Left colon (tissue), 2 donors: Measurements from ENCODE around the gene ASF1B. TPM values are rescaled to one million over a fixed set of nuclear protein-coding genes. Genes with fewer than 3 reads are reported as not detected.

ENCODE experiments used
- ATAC-seq: fragments of 200-7000 bp; cut with Tn5 transposase; one replicate; pipeline ENCODE4 v1.9.1; 2020; ENCODE audit warnings: mild to moderate bottlenecking, moderate library complexity
- DNase-seq, 2 donors: peaks; one replicate each; pipeline ENCODE4 v3.0.0-alpha.2; 2020
- intact Hi-C, 2 donors: fragments of 100-400 bp; cut with DNase I in 1 of 2; cut with micrococcal nuclease in 1 of 2; formaldehyde crosslinking; loops; one replicate each; pipeline versions ENCODE4 v1.11.2 to v1.14.0; 2022; cut with DNase I, micrococcal nuclease
- total RNA-seq, 2 donors: library from RNA; stranded (reverse); fragmentation: NEBNext Ultra II Directional; extraction: Animal tissue kit (Norgen Biotek cat#: 25700); gene quantifications; one replicate each; pipeline ENCODE4 v1.2.1, GENCODE V29; 2021
- donor health status: DM: no; HTN: no; CAD: no.
- donor health status: DM: yes; HTN: yes; CAD: no.

ASF1B gene
- total RNA-seq, 2 donors from 2014 or later: 6.5 to 12.5 TPM

DNA sequence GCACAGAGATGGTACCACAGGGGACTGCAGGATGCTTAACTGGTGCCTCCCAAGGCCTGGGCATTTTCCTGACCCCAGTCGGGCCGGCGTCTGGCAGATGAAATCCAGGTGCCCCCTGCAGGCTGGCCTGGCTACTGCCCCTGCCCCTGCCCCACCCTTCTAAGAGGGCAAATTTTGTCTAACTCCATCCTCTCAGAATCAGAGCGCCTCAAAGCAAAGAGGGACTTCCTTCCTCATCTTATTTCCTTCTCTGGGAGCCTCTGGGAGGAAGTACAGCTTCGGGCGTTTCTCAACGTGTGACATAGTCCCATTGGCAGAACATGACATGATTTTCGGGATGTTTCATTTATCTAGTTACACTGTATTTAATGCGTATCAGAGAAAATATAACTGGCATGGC is 21.5 kb downstream of the ASF1B start:
- intact Hi-C loops: no loop called here

DNA sequence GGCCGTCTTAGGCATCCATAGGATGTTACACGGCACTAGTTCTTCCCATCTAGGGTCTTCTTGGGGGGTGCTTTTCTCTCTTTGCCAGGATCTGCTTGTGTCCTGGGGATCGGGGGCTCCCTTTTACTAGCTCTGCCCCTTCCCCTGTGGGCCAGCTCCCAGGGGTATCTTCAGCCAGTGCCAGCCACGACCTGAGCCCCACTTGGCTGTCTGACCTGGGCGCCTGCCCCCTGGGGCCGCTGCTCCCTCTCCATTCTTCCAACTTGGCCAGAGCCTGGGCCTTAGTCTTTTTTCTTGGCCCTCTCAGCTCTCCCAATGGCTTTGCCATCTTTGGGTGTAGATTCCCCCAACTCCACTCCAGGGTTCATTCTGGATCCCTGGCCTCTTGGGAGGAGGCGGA is 21.9 kb downstream of the ASF1B start:
- ATAC-seq (no peak), DNase-seq (no peak)
- intact Hi-C loops: no loop called here

More for the DNA sequence above, 21.5 kb downstream of the ASF1B start:
- peak; percentile 16 for ATAC-seq
- DNase-seq: peak; percentile 59 to 77

DNA sequence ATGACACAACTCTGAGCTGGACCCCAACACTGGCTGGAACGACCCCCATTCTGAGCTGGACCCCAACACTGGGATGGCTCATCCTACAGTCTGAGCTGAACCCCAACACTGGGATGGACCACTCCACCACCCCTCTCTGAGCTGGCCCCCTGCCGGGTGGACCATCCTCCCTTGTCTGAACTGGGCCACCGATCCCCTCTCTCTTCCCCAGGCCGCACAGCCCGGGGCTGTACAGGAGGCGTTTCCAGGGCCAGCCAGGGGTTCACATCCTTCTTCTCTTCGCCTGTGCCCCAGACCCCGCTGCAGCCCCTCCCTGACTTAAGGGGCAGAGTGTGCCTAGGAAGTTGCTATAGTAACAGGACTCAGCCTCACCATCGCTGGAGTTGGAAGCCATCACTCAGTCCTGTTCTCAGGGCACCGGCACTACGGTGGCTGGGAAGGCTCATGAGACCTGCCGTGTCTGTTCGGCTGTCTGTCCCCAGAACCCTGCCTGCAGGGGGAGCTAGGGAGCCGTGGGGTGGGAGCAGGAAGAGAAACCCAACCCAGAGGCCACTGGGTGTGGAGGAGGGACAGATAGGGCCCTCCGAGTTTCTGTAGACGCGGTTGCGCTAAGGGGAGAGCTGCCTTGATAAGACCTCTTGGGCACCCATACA is 22.5 kb downstream of the ASF1B start:
- peak in 1 of 2 donors; percentile 63 for DNase-seq
- intact Hi-C loops: no loop called here
- no peak for ATAC-seq

DNA sequence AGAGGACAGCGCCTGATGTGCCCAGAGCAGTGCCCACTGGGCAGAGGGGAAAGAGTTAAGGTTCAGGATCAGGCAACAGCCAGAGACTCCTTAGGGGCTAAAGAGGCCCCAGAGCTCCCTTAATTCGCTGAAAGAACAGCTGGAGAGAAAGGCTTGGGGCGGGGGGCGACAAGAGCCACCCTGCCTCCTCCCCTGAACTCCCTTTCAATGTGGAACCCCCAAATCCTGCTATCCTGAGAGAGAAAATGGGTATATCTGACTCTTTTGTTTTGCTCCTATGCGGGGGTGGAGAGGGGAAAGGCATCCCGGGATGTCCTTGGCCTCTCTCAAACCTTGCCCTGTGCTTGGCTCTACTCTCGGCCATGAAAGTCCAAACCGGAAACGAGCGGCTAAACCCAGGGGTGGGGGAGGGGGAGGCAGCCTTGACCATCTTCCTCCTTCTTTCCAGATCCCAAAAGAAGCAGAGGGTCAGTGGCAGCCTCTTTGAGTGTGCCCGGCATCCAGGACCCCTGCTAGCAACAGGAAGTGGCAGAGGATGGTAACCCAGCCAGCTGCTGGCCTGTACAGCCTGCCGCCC is 23.5 kb downstream of the ASF1B start:
- intact Hi-C loops: no loop called here
- DNase-seq (no peak), ATAC-seq (no peak)

DNA sequence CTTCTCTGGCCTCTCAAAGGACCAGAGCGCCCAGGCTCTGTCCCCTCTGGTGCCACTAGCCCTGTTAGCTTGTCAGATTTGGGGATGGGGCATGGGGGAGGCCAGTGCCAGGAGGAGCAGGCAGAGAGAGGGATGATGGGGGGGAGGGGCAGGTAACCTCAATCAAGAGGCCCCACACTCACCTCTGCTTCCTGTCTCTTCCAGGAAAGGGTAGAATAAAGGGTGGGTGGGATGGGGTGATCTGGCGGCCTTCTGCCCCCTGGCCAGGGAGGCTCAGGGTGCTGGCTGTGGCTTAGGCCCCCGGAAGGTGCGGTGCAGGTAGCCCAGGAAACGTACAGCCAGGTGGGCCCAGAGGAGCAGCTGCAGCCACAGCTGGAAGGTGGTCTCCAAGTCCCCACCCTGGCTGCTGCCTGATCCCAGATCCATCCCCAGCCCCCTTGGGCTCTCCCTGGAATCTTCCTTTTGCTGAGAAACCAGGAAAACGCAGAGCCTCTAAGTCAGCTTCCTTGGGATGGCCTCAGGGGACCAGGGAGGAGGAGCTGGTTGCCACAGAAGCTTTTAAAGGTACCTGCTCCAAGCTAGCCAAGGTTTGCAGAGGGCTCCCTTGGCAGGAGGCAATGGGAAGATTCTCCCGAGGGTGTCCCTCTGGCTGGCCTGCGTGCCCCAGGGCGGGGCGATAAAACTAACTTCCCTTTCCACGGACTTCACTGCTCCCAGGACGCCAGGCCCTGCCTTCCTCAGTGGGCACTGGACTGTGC is 24.2 kb downstream of the ASF1B start:
- ATAC-seq (no peak), DNase-seq (no peak)
- intact Hi-C loops: no loop called here

DNA sequence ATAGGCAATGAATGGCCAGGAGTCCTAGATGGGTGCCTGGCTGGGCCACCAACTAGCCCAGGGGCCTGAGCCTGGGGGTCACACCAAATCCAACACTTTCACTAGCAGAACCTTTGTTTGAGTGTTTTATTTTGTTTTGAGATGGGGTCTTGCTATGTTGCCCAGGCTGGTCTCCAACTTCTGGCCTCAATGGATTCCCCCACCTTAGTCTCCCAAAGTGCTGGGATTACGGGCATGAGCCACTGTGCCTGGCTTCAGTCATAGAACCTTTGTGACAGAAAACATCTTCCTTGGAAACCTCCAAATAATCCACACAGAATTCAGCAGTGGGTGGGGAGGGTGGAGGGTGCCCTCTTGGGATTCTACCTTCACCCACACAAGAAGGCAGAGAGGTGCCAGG is 24.9 kb downstream of the ASF1B start:
- ATAC-seq (no peak), DNase-seq (no peak)
- intact Hi-C loops: no loop called here

DNA sequence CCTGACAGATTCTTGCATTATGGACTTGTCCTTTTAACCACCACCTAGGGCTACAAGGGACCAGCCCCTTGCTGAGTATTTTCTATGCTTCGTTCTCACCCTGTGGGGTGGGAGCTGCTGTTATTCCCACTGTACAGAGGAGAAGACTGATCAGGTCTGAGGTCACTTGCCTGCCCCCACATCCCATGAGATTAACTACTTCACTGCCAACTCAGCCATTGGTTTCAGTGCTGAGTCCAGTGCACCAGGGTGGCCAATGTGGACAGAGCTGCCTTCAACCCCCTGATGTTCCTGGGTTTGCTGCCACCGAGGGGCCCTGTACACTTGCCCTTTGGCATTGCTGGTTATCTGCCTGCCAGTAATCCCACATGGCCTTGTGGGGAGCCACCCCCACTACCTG is 25.7 kb downstream of the ASF1B start:
- intact Hi-C loops: no loop called here
- DNase-seq: no peak
- no peak for ATAC-seq

DNA sequence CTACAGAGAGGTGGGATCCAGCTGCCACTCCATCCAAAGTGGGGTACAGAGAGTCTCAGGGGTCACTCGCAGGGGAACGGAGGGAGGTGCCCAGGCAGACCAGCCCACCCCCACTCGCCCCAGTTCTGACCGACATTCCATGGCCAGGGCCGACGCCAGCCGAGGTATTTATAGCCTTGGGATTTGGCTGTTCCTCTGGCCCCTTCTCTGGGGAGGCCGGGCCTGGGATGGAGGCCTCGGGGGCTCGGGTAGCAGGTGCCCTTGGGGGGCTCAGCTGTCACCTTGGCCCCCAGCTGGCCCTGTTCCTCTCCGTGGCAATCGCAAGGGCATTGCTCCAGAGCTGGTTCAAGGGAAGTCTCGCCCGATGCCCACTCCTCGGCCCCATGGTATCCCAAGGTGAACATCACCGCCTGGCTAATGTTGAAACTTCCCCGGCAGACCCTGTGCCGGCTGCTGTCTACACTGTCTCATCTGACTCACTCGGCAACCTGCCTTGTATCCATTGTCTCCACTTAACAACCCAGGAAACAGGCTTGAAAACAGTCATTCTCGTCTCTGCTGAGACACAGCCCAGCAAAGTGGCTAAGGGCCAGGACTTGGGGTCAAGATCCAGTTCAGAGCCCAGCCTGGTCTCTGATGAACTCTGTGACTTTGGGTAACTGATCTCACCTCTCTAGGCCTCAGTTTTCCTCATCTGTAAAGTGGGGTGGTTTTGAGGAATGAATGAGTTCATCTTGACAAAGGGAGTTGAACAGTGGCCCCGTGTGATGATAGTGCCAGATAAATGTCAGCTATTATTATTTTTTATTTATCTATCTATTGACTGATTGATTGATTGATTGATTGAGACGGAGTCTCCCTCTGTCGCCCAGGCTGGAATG is 28.6 kb downstream of the ASF1B start:
- intact Hi-C loops: no loop called here

DNA sequence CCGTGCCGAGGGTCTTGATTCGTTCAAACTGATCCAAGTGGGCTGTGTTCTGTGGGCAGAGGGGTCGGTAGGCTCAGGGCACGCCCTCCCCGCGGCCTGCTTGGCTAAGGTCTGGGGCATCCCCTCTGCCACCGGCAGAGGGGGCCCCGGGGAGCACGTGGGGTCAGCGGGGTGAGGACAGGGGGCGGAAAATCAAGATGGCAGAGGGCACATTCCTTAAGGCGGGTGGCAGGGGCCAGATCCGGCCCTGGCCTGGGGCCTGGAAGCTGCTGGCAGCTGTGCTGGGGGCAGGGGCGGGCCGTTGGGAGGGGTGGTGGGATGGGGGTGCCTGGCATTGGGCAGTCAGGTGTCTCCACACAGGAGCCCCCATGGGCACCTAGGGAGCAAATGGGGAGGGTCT is 29.5 kb downstream of the ASF1B start:
- DNase-seq (no peak), ATAC-seq (no peak)
- intact Hi-C loops: no loop called here

More for the DNA sequence above, 28.6 kb downstream of the ASF1B start:
- DNase-seq (no peak), ATAC-seq (peak; percentile 28)

DNA sequence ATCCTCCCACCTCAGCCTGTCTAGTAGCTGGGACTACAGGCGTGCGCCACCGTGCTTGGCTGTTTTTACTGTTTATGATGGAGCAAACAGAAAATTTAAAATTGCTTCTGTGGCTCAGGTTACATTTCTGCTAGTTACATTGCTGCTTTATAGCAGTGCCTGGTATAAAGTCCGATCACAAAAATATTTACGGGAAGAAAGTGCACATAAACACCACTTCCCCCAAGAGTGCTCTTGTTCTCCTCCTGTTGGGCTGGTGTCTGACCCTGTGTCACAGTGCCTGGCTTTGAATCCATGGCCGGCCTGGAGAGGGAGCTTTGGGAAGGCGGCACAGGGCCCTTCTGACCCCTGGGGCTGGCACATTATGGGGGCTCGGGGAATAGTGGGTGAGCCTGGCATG is 30.7 kb downstream of the ASF1B start:
- intact Hi-C loops: no loop called here
- peak in 1 of 2 donors; percentile 48 for DNase-seq
- ATAC-seq: peak; percentile 92

DNA sequence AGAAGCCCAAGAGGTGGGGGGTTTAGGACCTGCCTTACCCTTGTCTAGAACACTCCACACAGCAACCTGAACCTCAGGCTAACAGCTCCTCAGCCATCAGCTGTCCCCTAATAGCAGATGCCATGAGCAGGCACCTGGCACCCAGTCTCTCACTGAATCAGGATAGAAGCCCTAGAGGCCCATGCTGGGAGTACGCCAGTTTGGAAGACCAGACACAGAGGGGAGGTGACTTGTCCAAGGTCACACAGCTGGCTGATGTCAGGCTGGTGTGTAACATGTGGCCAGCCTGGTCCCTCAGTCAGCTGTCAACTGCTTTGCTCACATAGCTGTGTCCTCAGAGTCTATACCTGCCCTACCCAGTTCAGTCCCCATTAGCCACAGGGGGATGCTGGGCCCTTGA is 33.1 kb downstream of the ASF1B start:
- ATAC-seq (no peak), DNase-seq (no peak)

DNA sequence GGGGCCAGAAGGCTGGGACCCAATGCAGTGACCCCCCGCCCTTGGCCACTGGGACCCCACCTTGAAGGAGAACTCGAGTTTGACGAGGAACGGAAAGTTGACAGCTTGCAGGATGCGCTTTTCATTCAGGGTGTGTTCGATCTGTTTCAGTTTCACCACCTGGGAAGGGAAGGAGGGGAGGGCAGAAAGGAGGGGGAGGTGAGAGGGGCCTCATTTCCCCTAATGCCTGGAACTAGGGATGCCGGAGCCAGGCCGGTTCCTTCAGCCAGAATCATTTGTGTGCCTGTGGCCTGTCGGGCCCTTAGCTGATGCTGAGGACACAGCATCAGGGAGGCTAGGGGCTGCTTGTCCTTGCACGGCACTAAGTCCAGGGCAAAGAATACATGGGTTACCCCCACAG is 33.6 kb downstream of the ASF1B start:
- DNase-seq: no peak
- intact Hi-C loops: no loop called here
- ATAC-seq: no peak

More for the DNA sequence above, 33.1 kb downstream of the ASF1B start:
- intact Hi-C loops: no loop called here

DNA sequence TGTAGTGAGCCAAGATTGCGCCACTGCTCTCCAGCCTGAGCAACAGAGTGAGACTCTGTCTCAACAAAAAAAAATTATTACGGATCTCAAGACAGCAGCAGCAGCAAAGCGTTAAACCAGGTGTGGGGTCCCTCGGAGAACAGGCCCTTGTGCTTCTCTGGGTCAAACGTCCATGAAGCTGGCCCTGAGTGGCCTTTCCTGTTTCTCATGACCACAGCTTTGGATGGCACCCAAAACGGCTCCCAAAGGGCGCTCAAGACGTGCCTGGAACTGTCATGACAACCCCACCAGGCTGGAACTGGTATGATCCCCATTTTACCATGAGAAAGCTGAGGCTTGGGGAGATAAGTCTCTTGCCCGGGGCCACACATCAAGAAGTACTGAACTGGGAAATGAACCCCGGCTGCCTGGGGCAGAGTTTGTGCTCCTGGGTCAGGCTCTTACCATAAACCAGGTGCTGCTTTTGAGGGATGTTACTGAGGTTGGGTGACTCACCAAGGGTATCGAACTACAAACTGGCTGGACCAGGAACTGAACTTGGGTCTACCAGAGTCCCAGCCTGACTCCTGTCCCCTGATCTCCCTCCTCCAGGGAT is 34.2 kb downstream of the ASF1B start:
- ATAC-seq (no peak), DNase-seq (no peak)
- intact Hi-C loops: no loop called here

DNA sequence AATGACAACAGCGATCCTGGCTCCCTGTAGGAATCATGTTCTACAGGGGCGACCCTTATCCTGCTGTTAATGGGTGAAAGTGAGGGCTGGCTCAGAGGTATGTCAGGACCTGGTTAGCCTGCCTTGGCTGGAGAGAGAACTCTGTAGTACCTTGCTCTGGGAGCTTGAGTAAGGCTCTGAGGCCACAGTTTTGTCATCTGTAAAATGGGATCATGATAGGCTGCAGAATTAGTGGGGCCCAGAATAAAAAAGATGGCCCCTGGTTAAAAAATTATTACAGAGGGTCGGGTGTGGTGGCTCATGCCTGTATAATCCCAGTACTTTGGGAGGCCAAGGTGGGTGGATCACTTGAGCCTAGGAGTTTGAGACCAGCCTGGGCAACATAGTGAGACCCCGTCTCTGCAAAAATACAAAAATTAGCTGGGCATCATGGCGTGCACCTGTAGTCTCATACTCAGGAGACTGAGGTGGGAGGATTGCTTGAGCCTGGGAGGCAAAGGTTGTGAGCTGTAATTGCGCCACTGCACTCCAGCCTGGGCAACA is 35.3 kb downstream of the ASF1B start:
- no peak for DNase-seq
- intact Hi-C loops: no loop called here
- no peak for ATAC-seq

DNA sequence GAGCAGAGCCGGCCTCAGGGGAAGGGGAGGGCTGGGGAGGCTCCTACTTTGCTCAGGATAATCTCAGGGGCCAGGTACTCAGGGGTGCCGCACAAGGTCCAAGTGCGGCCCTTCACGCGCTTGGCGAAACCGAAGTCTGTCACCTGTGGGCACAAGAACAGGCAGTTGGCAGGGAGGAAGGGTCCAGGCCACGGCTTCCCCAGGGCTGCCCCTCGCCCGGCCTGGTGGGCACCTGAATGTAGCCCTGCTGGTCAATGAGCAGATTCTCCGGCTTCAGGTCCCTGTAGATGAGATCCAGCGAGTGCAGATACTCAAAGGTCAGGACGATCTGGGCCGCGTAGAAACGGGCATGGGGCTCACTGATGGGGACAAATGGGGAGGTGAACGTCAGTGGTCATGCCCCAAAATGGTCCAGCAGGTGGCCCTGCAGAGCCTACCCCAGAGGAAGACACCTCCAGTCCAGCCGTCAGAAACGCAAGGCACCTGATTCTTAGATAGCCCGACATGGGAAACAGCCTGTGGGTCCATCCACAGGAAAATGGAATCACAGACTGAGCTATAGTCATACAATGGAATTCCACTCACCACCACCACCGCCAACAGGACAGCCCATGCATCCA is 38.7 kb downstream of the ASF1B start:
- peak; percentile 30 for ATAC-seq
- intact Hi-C loops: no loop called here
- DNase-seq: no peak

DNA sequence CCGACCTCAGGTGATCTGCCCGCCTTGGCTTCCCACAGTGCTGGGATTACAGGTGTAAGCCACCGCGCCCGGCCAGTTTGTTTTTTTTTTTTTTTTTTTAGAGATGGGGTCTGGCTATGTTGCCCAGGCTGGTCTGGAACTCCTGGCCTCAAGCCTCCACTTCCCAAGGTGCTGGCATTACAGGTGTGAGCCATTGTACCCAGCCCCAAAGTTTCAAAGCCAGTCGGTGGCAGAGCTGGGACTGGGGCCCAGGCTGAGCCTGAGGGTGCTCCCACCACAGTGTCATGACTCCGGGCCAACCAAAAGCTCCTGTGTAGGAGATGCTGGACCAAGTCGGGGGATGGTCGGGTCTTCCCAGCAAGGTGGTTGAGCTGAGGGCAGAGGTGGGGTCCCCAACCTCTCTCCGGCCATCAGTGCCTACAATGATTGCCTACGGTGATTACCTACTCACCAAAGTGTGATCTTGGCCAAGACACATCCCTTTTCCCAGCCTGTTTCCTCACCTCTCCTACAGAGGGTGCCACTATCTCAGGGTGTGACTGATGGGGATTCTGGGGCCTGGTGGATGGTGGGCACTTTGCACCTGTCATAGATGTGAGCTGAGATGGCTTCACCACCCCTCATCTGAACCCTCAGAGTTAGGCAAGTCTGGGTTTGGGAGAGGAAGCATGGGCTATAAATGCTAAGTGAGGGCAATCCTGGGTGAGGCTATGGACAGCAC is 40.0 kb downstream of the ASF1B start:
- ATAC-seq: no peak
- intact Hi-C loops: no loop called here

DNA sequence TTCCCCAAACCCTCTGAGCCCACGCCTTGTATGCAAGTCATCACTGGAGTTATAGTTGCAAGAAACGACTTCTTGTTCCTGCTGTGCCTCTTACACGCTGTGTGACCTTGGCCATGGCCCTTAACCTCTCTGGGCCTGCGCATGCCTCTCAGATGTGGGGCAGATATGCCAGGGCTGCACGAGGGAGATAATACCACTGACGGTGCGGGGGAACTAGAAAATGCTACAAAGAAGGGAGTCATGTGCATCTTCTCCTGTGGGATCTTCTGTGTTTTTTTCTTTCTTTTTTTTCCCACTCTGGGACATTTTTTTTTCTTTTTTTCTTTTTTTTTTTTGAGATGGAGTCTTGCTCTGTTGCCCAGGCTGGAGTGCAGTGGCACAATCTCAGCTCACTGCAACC is 41.5 kb downstream of the ASF1B start:
- ATAC-seq (no peak), DNase-seq (no peak)
- intact Hi-C loops: no loop called here

More for the DNA sequence above, 40.0 kb downstream of the ASF1B start:
- no peak for DNase-seq
